Activated T-helper 1 cell treated with anti-CD3 and anti-CD28 coated beads, Interleukin-2, amount 50 U/mL, for 16 hours (primary cell): ENCODE results near the gene ALPG.
A peak's percentile ranks its signal among the peaks of the same experiment; 100 is the strongest.
"Not testable (repeated sequence)": the region's sequence is repeated elsewhere in the genome, so short reads cannot be mapped to it uniquely, and the experiment has no call there.

Source experiments
- DNase-seq, 2 donors: peaks; one replicate each; pipeline ENCODE4 v3.0.0-alpha.2; 2020; ENCODE audit warnings: low read depth in 1 of 2, low spot score in 1 of 2

ALPG gene

DNA sequence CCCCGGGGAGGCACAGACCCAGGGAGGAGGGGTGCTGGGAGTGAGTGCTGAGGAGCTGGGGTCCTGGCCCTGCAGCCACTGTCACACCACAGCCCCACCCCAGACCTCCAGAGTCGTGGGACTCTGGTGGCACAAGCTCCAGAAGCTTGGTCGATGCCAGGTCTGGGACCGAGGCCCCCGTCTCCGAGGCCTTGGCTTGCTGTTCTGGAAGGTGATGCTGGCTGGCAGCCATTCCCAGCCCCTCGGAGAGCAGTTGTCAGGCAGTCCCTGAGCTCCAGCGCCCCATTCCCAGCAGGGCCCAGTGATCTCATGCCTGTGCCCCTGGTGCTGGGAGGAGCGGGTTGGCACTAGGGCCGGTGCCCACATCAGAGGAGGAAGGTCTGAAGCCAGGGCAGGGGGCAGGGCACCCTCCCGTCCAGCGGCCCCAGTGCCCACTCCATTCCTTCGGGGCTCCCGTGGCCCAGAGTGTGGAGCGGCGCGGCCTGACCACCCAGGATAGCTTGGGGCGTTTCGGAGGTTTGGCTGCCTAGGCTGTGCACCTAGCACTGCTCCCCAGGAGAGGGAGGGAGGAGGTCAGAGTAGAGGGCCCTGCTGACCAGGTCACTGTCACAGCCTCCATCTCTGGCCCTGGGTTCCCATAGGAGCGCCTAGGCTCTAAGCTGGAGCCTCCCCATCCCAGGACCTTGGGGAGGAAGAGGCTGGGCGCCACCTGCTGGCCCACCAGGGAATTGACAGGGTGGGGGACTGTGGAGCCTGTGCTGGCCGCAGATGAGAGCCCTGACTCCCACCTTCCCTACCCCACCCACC, 32.5 kb downstream of the ALPG start:
- DNase-seq, result no peak

DNA sequence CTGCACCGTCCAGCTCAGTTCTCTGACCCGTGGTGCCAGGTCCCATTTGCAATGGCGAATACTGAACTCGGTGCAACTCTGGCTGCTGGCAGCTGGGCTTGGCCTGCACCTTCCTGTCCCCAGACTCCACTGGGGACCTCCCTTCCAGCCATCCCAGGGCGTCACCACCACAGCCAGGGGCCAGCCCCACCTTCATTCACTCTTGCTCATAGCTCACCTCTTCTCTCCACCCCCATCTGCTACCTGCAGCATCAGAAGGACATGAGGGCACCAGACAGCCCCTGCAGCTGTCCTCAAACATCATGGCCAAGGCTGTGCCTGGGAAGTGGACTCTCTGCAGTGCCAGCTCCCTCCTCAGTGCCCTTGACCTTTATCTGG, 33.1 kb downstream of the ALPG start:
- no peak for DNase-seq

DNA sequence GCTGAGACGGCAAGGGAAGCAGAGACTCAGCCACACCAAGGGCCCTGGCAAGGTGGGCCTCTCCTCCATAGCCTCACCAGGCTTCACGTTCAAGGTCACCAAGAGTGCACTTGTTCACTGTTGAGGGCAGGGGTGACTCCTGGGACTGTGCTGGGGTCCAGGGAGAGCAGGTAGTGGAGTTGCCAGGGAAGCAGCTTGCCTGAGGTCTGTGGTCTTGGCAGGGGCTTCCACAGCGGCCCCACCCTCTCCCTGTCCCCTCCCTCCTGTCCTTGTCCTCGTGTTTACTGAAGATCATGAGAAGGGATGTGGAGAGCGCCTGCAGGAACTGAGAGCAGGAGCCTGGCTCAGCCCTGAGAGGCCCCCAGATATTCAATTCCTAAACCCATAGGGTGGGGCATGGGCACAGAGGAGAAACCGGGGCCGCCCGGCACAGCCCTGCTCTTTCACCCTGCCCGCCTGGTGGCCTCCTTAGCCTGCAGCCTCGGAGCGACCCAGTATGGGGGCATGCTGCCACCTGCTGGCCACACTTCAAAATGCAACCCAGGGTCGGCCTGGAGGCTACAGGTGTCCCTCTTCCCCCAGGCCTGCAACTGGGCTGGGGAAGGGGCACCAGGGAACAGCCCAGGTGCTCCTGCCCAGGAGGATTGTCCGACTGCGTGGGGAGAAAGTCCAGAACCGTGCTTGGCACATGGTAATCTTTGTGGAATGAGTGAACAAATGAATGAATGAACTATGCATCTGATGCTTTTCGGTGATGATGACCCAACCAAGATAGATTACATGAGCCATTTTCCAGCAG, 33.8 kb downstream of the ALPG start:
- peak; percentile 75 to 78 for DNase-seq

GRCh38 chr2:232441147-232441651, 34.6 kb downstream of the ALPG start:
- no peak for DNase-seq

GRCh38 chr2:232441922-232442321, 35.3 kb downstream of the ALPG start:
- DNase-seq, result not testable (repeated sequence)

DNA sequence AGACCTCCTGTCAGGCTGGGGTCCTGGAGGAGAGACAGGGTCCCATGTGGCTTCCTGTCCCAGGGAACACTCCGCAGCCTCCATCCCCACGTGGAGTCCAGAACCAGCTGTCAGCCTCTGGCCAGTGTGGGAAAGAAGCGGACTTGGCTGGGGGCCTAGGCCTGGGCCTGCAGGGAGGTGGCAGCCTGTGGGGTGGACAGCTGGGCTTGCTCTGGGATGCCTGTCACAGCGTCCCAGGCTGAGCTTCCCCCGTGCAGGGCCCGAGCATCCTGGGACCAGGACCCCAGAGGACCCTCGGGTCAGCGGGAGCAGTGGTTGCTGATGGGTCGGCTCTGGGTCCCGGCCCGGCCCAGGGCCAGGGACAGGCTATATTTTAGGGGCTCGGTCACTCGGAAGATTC, 35.8 kb downstream of the ALPG start:
- not testable (repeated sequence) for DNase-seq

DNA sequence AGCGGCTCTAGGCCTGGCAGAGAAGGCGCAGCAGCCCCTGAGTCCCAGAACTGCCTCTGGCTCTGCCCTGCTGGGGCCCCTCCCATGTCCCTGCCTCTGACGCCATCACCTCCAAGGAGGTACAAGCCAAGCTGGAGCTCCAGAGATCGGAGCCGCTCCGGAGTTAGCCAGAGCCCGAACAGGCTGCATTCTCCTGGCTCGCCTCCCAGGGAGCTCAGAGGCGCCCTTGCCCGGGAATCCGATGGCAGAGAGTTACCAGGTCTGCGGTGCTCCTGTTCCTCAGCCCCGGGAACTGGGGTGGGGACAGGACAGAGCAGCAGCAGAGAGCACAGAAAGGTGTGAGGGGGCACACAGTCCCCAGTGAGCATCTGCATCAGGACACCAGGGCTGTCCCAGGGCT, 36.4 kb downstream of the ALPG start:
- not testable (repeated sequence) for DNase-seq

GRCh38 chr2:232443669-232444408, 37.2 kb downstream of the ALPG start:
- DNase-seq, result not testable (repeated sequence)

- peak in 1 of 2 donors; percentile 39 for DNase-seq
Measured at GRCh38 chr2:232444409-232445148, 37.9 kb downstream of the ALPG start.

GRCh38 chr2:232445149-232445885, 38.7 kb downstream of the ALPG start:
- not testable (repeated sequence) for DNase-seq

- not testable (repeated sequence) for DNase-seq
Measured at GRCh38 chr2:232446266-232446777, 39.7 kb downstream of the ALPG start.

GRCh38 chr2:232447091-232447620, 40.5 kb downstream of the ALPG start:
- no peak for DNase-seq

GRCh38 chr2:232447638-232448303, 41.1 kb downstream of the ALPG start:
- DNase-seq, result no peak

DNA sequence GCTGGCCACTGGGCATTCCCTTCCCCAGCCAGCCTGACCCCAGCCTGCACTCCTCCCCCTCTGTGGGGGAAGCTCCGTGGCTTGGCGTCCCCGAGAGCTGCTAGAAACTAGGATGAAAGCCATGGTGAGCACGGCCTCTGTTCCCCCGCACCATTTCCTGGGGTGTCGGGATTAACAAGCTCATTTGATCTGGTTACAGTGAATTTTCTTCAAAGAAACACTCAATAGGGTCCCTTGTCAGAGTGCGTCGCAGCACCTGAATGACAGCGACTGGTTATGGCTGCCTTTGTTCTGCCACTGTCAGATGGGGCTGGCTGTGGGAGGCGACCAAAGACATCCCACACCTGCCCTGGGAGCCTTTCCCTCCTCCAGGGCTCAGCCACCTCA, 41.7 kb downstream of the ALPG start:
- no peak for DNase-seq

- no peak for DNase-seq
Measured at GRCh38 chr2:232449964-232450363, 43.3 kb downstream of the ALPG start.

GRCh38 chr2:232451645-232452044, 45.0 kb downstream of the ALPG start:
- DNase-seq, result not testable (repeated sequence)

- no peak for DNase-seq
Measured at GRCh38 chr2:232454630-232455029, 48.0 kb downstream of the ALPG start.

GRCh38 chr2:232455426-232456255, 49.0 kb downstream of the ALPG start, which contains the start of gene ALPI:
ALPI (plus strand) TSS chr2:232456153; CDS start chr2:232456200, 47 bp downstream.
- DNase-seq, result no peak
